Stimulated activated CD8-positive, alpha-beta memory T cell treated with anti-CD3 and anti-CD28 coated beads, Interleukin-12 subunit alpha, Interleukin-12 subunit beta, amount 100 ng/mL, for 1 hour (primary cell): ENCODE results near the gene DDX24.

Source experiments
- DNase-seq: peaks from one replicate; pipeline ENCODE4 v3.0.0-alpha.2; 2020; ENCODE audit warnings: low read depth

The DDX24 gene

GRCh38 chr14:94080621-94081385 lies at the start of gene DDX24, which contains the start of gene IFI27L1:
Gene DDX24, minus strand, starts transcription at chr14:94081202. Its CDS starts 1,460 bp downstream, at chr14:94079742.
Gene IFI27L1, plus strand, starts transcription at chr14:94081310. Its CDS starts 15,628 bp downstream, at chr14:94096938.
- peak; percentile 95 for DNase-seq

GRCh38 chr14:94129758-94130414 lies 48.9 kb upstream of the DDX24 start:
- DNase-seq = no peak

GRCh38 chr14:94129111-94129757 lies 48.2 kb upstream of the DDX24 start, which contains the start of gene IFI27L2:
Gene IFI27L2, minus strand, starts transcription at chr14:94129604. Its CDS starts 40 bp downstream, at chr14:94129564.
- DNase-seq = peak; percentile 36

GRCh38 chr14:94128216-94128839 lies 47.3 kb upstream of the DDX24 start:
- DNase-seq = no peak

GRCh38 chr14:94127330-94127729 lies 46.3 kb upstream of the DDX24 start:
- DNase-seq = no peak

- DNase-seq = no peak
Measured at GRCh38 chr14:94126800-94127199, 45.8 kb upstream of the DDX24 start.

- DNase-seq = no peak
Measured at GRCh38 chr14:94126419-94126677, 45.3 kb upstream of the DDX24 start.

- no peak for DNase-seq
Measured at GRCh38 chr14:94125659-94126418, 44.8 kb upstream of the DDX24 start.

- no peak for DNase-seq
Measured at GRCh38 chr14:94124582-94125377, 43.8 kb upstream of the DDX24 start.

GRCh38 chr14:94123868-94124267 lies 42.9 kb upstream of the DDX24 start:
- DNase-seq = no peak

GRCh38 chr14:94123296-94123695 lies 42.3 kb upstream of the DDX24 start:
- no peak for DNase-seq

GRCh38 chr14:94122438-94122837 lies 41.4 kb upstream of the DDX24 start:
- no peak for DNase-seq

GRCh38 chr14:94121485-94121884 lies 40.5 kb upstream of the DDX24 start:
- no peak for DNase-seq

- no peak for DNase-seq
Measured at GRCh38 chr14:94120667-94121340, 39.8 kb upstream of the DDX24 start.

GRCh38 chr14:94119071-94119470 lies 38.1 kb upstream of the DDX24 start:
- no peak for DNase-seq

GRCh38 chr14:94117856-94118255 lies 36.9 kb upstream of the DDX24 start:
- no peak for DNase-seq

- DNase-seq = no peak
Measured at GRCh38 chr14:94116701-94117100, 35.7 kb upstream of the DDX24 start.

GRCh38 chr14:94115631-94116030 lies 34.6 kb upstream of the DDX24 start:
- no peak for DNase-seq

- no peak for DNase-seq
Measured at GRCh38 chr14:94115058-94115591, 34.1 kb upstream of the DDX24 start.

- DNase-seq = no peak
Measured at GRCh38 chr14:94114589-94115057, 33.6 kb upstream of the DDX24 start.
